GM12872 (cell line): ENCODE data around the gene MBD3.

ENCODE experiments used
- CTCF ChIP-seq: IDR thresholded peaks from 3 replicates; pipeline ENCODE4 v1.5.1; 2011; ENCODE audit warnings: low read depth, mild to moderate bottlenecking, low read length, moderate library complexity; ENCODE audit not compliant: insufficient read depth

Gene MBD3

GRCh38 chr19:1612114-1613086, 19.7 kb upstream of the MBD3 start:
- TF ChIP-seq CTCF = no peak

GRCh38 chr19:1611353-1611752, 18.7 kb upstream of the MBD3 start:
- no peak for TF ChIP-seq CTCF

DNA sequence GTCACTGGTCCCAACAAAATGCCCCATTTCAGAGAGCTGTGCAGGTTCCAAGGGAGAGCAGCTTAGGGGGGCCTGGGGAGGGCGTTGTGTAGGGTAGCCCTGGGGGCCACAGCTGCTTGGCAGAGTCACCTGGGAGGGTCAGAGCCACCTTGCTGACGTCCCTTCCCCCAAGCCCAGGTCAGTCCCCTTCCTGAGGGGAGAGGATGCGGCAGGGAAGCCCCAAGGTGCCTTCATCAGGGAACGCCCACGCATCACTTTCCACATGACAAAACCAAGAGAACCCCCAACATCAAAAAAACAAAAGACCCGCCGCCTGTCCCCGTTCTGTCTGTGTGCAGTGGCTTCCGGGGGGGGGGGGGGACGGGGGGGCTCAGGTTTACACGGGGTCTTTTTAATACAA, 17.9 kb upstream of the MBD3 start:
- no peak for TF ChIP-seq CTCF

GRCh38 chr19:1609680-1610474, 17.2 kb upstream of the MBD3 start:
- TF ChIP-seq CTCF = no peak

DNA sequence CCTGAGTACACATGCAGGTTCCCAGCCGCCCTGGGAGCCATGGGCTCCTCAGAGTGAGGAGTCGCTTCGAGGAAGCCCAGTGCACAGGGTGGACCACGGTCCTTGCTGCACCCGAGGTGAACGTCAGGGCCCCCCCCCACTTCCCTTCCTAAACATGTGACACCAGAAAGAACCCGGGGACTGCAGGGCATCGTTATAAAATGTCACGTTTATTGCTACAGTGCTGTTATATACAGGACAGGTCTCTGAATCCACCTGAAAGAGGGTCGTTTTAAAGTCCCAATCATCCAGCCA, 16.4 kb upstream of the MBD3 start:
- TF ChIP-seq CTCF = no peak

DNA sequence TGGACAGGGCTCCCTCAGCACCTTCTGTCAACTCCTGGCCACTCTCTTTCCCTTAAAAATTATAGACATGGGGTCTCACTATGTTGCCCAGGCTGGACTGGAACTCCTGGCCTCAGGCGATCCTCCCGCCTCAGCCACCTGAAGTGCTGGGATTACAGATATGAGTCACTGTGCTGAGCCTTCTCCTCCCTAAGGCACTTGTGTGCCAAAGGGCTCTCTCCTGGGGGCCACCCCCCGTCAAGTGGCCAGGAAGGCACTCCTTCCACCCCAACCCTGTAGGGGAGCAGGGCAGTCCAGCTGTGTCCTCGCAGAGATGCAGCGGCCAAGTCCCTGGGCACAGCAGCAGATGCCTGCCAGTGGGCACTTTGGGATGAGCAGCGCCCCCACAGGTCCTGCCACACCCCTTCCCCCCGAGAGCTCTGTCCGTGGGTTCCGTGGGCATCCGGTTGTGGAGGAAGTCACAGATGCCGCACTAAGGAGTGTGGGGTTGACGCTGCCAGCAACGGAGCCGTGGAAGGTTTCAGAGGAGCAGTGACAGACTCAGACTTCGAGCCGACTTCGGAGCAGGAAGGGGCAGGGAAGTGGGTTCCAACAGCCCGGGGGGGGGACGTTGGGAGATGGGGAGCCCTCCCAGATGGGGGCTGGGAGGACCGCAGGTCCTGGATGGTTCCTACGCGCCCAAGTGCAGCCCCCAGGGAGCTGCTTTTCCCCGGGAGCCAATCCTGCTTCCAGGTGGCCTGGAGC, 15.9 kb upstream of the MBD3 start:
- no peak for TF ChIP-seq CTCF

- no peak for TF ChIP-seq CTCF
Measured at GRCh38 chr19:1606138-1606651, 13.5 kb upstream of the MBD3 start.
